Caco-2 (cell line): ENCODE data around the gene WDR49. TPM values are rescaled to one million over a fixed set of nuclear protein-coding genes. Genes with fewer than 3 reads are reported as not detected.

Experiments used
- BruUV-seq: library from RNA; stranded (reverse); fragments of 400-500 nt; replicated peaks from 2 replicates; lab custom pipeline; 2021; lab: Mats Ljungman, UMichigan
- CTCF ChIA-PET: fragments of 300-600 bp; sonication (Branson Sonifier 250); formaldehyde crosslinking; loops from one replicate; lab custom pipeline; 2022; ENCODE audit warnings: antibody characterized with exemption; lab: Charles Lee
- POLR2A ChIA-PET: fragments of 300-600 bp; sonication (Branson Sonifier 250); formaldehyde crosslinking; loops from one replicate; lab custom pipeline; 2022; ENCODE audit warnings: antibody characterized with exemption; lab: Charles Lee
- DNase-seq, 2 experiments: peaks; one replicate each; pipeline versions ENCODE4 v3.0.0 to v3.0.0-alpha.2; 2020 to 2022
- H3K27me3 ChIP-seq: replicated peaks from 2 replicates; pipeline ENCODE4 v1.6.0; 2011; ENCODE audit warnings: low read length; ENCODE audit not compliant: control insufficient read depth, insufficient read depth
- H3K36me3 ChIP-seq: 2 replicates; pipeline ENCODE4 v1.5.1; 2011; ENCODE audit warnings: low read length; ENCODE audit not compliant: control insufficient read depth, insufficient read depth
- H3K4me1 ChIP-seq: fragments of 250-450 bp; sonication (Bioruptor Pico); 2 replicates; pipeline ENCODE4 v1.5.1; 2020; ENCODE audit warnings: mild to moderate bottlenecking
- H3K4me3 ChIP-seq: 2 replicates; pipeline ENCODE4 v1.5.1; 2011; ENCODE audit warnings: low read depth, mild to moderate bottlenecking, control low read depth, low read length
- H3K9me3 ChIP-seq: fragments of 250-450 bp; sonication (Bioruptor Pico); 2 replicates; pipeline ENCODE4 v1.5.1; 2020; ENCODE audit warnings: mild to moderate bottlenecking, moderate library complexity
- H3K27ac Mint-ChIP-seq: one replicate; pipeline ENCODE4 v1.8.0; 2022; ENCODE audit warnings: mixed read lengths; ENCODE audit not compliant: unreplicated experiment
- H3K27me3 Mint-ChIP-seq: one replicate; pipeline ENCODE4 v1.8.0; 2022; ENCODE audit warnings: mixed read lengths; ENCODE audit not compliant: insufficient read depth, unreplicated experiment
- H3K36me3 Mint-ChIP-seq: one replicate; pipeline ENCODE4 v1.8.0; 2022; ENCODE audit warnings: mild to moderate bottlenecking, mixed read lengths; ENCODE audit not compliant: insufficient read depth, unreplicated experiment
- H3K4me1 Mint-ChIP-seq: one replicate; pipeline ENCODE4 v1.8.0; 2022; ENCODE audit warnings: low read depth, mixed read lengths; ENCODE audit not compliant: unreplicated experiment
- H3K4me3 Mint-ChIP-seq: one replicate; pipeline ENCODE4 v1.8.0; 2022; ENCODE audit warnings: mild to moderate bottlenecking, moderate library complexity, mixed read lengths; ENCODE audit not compliant: unreplicated experiment
- H3K9me3 Mint-ChIP-seq: one replicate; pipeline ENCODE4 v1.8.0; 2022; ENCODE audit warnings: mixed read lengths; ENCODE audit not compliant: unreplicated experiment
- intact Hi-C: fragments of 100-400 bp; cut with micrococcal nuclease; formaldehyde crosslinking; loops from one replicate; pipeline ENCODE4 v1.10.0; 2022; ENCODE audit not compliant: unreplicated experiment
- total RNA-seq: library from RNA; stranded (reverse); gene quantifications from 2 replicates; pipeline ENCODE4 v1.2.3, GENCODE V29; 2022
- TF ChIP-seq, protein P1 (sequence below), 2 experiments: fragments of 200-600 bp in 1 of 2; IDR thresholded peaks; 1 replicate in 1 of 2; 2 replicates in 1 of 2; pipeline versions ENCODE4 v1.5.1 to v1.8.0; 2011 to 2022; ENCODE audit warnings: antibody characterized with exemption in 1 of 2, control low read depth in 1 of 2, inconsistent platforms in 1 of 2, low read depth in 1 of 2, low read length in 1 of 2, mild to moderate bottlenecking in 1 of 2, moderate library complexity in 1 of 2; ENCODE audit not compliant: insufficient read depth in 1 of 2, severe bottlenecking in 1 of 2, unreplicated experiment in 1 of 2

Gene WDR49
- total RNA-seq, 1 experiment from 2014 or later = 0.32 TPM

GRCh38 chr3:167575000-167575600 is 78.6 kb downstream of the WDR49 start:
- H3K9me3 Mint-ChIP-seq = no peaks in the 10 kb centered on the region
- H3K4me3 Mint-ChIP-seq = no peak overlapping the region
- no peaks in the 10 kb centered on the region for H3K9me3 ChIP-seq
- no peak overlapping the region for H3K27ac Mint-ChIP-seq
- no peaks in the 10 kb centered on the region for H3K36me3 ChIP-seq
- no peak overlapping the region for H3K4me3 ChIP-seq
- H3K4me1 ChIP-seq = no peaks in the 10 kb centered on the region
- TF ChIP-seq, protein P1, sequence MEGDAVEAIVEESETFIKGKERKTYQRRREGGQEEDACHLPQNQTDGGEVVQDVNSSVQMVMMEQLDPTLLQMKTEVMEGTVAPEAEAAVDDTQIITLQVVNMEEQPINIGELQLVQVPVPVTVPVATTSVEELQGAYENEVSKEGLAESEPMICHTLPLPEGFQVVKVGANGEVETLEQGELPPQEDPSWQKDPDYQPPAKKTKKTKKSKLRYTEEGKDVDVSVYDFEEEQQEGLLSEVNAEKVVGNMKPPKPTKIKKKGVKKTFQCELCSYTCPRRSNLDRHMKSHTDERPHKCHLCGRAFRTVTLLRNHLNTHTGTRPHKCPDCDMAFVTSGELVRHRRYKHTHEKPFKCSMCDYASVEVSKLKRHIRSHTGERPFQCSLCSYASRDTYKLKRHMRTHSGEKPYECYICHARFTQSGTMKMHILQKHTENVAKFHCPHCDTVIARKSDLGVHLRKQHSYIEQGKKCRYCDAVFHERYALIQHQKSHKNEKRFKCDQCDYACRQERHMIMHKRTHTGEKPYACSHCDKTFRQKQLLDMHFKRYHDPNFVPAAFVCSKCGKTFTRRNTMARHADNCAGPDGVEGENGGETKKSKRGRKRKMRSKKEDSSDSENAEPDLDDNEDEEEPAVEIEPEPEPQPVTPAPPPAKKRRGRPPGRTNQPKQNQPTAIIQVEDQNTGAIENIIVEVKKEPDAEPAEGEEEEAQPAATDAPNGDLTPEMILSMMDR (IDR thresholded peaks at IDR 0.05; ENCODE audit: insufficient read depth in 1 of 2, low read depth in 1 of 2, low read length in 1 of 2, severe bottlenecking in 1 of 2, unreplicated experiment in 1 of 2) = no peak
- BruUV-seq = no TSS peak
- POLR2A ChIA-PET = no interaction called here
- no peaks in the 10 kb centered on the region for H3K27me3 ChIP-seq
- DNase-seq = no peak
- peaks cover 10% of the 10 kb centered on the region for H3K27me3 Mint-ChIP-seq
- no peaks in the 10 kb centered on the region for H3K36me3 Mint-ChIP-seq
- H3K4me1 Mint-ChIP-seq = no peaks in the 10 kb centered on the region
- intact Hi-C loops = no loop called here
- CTCF ChIA-PET = no interaction called here

DNA sequence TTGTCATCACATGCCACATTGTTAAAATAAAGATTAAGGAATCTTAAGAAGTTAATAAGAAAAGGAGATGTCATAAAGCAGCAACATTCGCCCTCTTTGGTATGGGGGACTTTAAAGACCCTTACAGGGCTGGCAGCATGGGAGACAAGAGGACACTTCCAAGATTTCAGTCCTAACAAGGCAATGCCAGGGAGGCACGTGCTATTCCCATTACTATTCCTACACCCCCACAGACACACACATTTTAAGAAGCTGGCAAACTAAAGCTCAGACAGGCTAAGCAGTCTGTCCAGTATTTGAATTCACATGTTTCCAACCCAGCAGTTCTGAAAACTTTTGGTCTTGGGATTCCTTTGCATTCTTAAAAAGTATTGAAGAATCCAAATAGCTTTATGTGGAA is 80.8 kb downstream of the WDR49 start:
- intact Hi-C loops = no loop called here
- Histone ChIP-seq H3K4me3 (no peak overlapping the region), H3K4me1 (no peaks in the 10 kb centered on the region), H3K27me3 (no peaks in the 10 kb centered on the region), H3K36me3 (no peaks in the 10 kb centered on the region), H3K9me3 (no peaks in the 10 kb centered on the region)
- POLR2A ChIA-PET = no interaction called here
- CTCF ChIA-PET = no interaction called here
- no peak overlapping the region for H3K27ac Mint-ChIP-seq
- H3K9me3 Mint-ChIP-seq = no peaks in the 10 kb centered on the region
- H3K4me3 Mint-ChIP-seq = no peak overlapping the region
- no peaks in the 10 kb centered on the region for H3K4me1 Mint-ChIP-seq
- H3K27me3 Mint-ChIP-seq = peaks cover 10% of the 10 kb centered on the region
- no peaks in the 10 kb centered on the region for H3K36me3 Mint-ChIP-seq
- no TSS peak for BruUV-seq
- DNase-seq = no peak
- TF ChIP-seq, protein P1 (IDR thresholded peaks at IDR 0.05; ENCODE audit: insufficient read depth in 1 of 2, low read depth in 1 of 2, low read length in 1 of 2, severe bottlenecking in 1 of 2, unreplicated experiment in 1 of 2) = no peak

GRCh38 chr3:167568634-167569033 is 85.1 kb downstream of the WDR49 start:
- Mint-ChIP-seq H3K27ac (no peak overlapping the region), H3K9me3 (no peaks in the 10 kb centered on the region), H3K36me3 (peaks cover 6% of the 10 kb centered on the region), H3K4me1 (no peaks in the 10 kb centered on the region), H3K27me3 (peaks cover 6% of the 10 kb centered on the region), H3K4me3 (no peak overlapping the region)
- ChIA-PET CTCF (no interaction called here), POLR2A (no interaction called here)
- no peaks in the 10 kb centered on the region for H3K9me3 ChIP-seq
- H3K36me3 ChIP-seq = no peaks in the 10 kb centered on the region
- BruUV-seq = no TSS peak
- intact Hi-C loops = no loop called here
- DNase-seq = no peak
- no peak overlapping the region for H3K4me3 ChIP-seq
- TF ChIP-seq, protein P1 (IDR thresholded peaks at IDR 0.05; ENCODE audit: insufficient read depth in 1 of 2, low read depth in 1 of 2, low read length in 1 of 2, severe bottlenecking in 1 of 2, unreplicated experiment in 1 of 2) = no peak
- H3K4me1 ChIP-seq = no peaks in the 10 kb centered on the region
- H3K27me3 ChIP-seq = no peaks in the 10 kb centered on the region
